GM12891 (cell line): ENCODE measurements around the gene HP1BP3.

Source experiments
- DNase-seq: peaks from one replicate; pipeline ENCODE4 v3.0.0; 2011; ENCODE audit warnings: low spot score; ENCODE audit not compliant: insufficient read length
- FAIRE-seq: peaks from 2 replicates; lab custom pipeline; 2011; peaks lifted over from hg19 to GRCh38; lab: Jason Lieb, UNC
- PAX5 ChIP-seq: IDR thresholded peaks from 2 replicates; pipeline ENCODE4 v1.6.1; 2011; ENCODE audit warnings: low read length, moderate library complexity, mild to moderate bottlenecking; ENCODE audit not compliant: insufficient read depth, severe bottlenecking
- POLR2A ChIP-seq: IDR thresholded peaks from 2 replicates; pipeline ENCODE4 v1.6.1; 2011; ENCODE audit warnings: low read depth, low read length, control low read depth
- POLR2AphosphoS5 ChIP-seq: IDR thresholded peaks from 2 replicates; pipeline ENCODE4 v1.6.1; 2011; ENCODE audit warnings: low read depth, low read length, control low read depth
- POU2F2 ChIP-seq: IDR thresholded peaks from 2 replicates; pipeline ENCODE4 v1.6.1; 2011; ENCODE audit warnings: low read depth, mild to moderate bottlenecking, control low read depth, low read length, moderate library complexity
- SPI1 ChIP-seq: IDR thresholded peaks from 2 replicates; pipeline ENCODE4 v1.6.1; 2011; ENCODE audit warnings: low read depth, low read length, control low read depth
- TAF1 ChIP-seq: IDR thresholded peaks from 2 replicates; pipeline ENCODE4 v1.6.1; 2011; ENCODE audit warnings: low read depth, low read length, control low read depth

Gene HP1BP3

DNA sequence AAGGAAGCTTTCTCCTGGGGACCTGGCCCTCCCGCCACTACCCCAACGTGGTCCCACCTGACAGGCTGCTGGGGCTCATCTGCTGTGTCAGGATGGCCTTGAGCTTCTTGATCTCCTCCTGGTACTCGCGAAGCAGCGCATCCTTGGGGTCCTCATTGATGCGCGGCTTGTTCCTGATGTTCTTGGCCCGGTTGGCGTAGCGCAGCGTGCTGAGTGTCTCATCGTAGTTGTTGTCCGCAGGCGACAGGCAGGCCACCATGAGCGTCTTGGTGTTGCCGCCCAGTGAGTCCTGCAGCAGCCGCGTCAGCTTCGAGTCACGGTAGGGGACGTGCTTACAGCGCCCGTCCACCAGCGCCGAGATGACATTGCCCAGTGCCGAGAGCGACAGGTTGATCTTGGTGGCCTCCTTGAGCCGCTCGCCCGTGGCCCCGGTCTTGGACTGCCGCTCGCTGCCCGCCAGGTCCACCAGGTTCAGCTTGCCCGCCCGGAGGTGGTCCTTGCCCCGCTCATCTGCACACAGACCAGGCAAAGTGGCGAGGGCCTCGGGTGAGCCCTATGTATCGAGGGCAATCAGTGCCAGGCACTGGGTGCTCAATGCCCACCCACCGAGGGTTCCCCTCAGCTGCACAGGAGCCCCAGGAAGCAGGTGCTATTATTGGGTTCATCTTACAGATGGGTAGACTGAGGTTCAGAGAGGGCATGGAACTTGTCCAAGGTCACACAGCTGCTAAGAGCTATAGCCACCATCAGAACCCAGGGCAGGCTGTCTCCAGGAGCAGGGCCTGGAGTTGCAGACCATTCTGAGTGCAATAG is 82.5 kb downstream of the HP1BP3 start:
- FAIRE-seq (no peak), DNase-seq (no peak)
- TF ChIP-seq SPI1 = no peak
- TF ChIP-seq TAF1 = no peak
- TF ChIP-seq POLR2AphosphoS5 = no peak
- TF ChIP-seq POLR2A = no peak
- TF ChIP-seq POU2F2 = no peak

DNA sequence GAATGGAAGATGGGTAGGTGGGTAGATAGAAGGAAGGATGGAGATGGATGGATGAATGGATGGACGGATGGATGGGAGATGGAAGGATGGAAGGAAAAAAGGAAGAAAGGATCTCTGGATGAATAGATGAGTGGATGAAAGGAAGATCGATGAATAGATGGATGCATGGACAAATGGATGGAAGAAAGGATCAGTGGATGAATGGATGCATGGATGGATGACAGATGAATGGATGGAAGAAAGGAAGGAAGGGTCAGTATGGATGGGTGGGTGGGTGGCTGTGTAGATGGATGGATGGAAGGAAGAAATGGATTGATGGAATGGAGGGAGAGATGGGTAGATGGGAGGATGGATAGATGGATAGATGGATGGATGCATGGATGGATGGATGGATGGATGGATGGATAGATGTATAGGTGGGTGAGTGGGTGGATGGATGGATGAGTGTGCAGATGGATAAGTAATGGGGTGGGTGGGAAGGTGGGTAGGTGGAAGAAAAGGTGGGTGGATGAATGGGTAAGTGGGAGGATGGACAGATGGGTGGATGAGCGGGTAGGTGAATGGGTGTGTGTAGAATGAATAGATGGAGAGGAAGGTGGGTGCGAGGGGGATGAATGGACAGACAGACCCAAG is 83.9 kb downstream of the HP1BP3 start:
- no peak for TF ChIP-seq POLR2AphosphoS5
- TF ChIP-seq POLR2A = no peak
- TF ChIP-seq SPI1 = no peak
- TF ChIP-seq PAX5 = no peak
- no peak for TF ChIP-seq TAF1
- TF ChIP-seq POU2F2 = no peak
- FAIRE-seq (no peak), DNase-seq (no peak)

DNA sequence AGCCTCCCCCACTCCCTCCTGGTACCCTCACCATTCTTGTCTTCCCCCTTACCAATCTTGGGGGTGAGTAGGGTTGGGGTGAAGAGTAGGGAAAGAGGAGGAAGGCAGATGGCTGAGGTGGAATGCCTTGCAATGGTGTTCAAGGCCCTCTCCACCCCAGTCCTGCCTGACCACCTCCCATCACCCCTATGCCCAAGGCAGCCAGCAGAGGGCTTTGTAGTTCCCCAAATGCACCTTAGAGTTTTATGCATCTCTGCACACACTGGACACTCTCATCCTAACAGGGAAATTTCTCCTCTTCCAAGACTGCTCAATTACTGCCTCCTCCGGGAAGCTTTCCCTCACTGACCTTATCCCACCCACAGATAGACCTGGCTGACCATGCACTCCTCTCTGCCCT is 84.7 kb downstream of the HP1BP3 start:
- FAIRE-seq (no peak), DNase-seq (no peak)
- TF ChIP-seq SPI1 = no peak

DNA sequence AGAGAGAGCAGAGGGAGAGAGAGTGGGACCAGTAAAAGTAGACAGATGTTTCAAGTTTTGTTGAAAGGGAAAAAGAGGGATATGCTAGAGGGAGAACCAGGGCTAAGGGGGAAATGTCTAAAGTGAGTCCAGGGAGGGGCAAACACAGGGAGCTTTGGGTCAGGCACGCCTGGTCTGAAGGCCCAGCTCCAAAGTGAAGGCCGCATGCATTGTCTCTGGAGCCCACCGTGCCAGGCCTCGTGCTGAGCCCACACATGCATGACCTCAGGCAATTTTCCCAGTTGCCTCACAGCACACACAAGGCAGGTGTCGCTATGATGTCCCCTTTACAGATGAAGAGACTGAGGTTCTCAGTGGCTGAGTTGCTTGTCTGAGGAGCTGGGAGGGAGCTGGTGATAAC is 85.3 kb downstream of the HP1BP3 start:
- DNase-seq (no peak), FAIRE-seq (no peak)
- TF ChIP-seq POU2F2 (no peak), POLR2A (no peak), SPI1 (no peak), PAX5 (no peak), TAF1 (no peak), POLR2AphosphoS5 (no peak)

DNA sequence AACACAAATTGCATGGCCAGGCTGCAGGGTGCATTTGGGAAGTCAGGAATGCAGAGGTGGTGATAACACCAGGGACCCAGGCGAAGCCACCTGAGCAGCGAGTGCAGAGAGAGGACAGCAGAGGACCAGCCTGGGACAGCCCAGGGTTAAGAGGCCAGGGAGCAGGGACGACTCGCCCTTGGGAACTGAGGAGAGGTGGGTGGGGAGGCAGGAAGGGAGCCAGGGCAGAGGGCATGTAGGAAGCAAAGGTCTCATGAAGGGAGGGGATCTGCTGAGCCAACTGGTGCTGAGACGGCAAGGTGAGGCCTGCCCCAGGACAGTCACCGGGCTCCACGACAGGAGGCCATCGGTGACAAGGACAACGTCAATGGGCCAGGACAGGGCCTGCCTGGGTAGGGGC is 85.7 kb downstream of the HP1BP3 start:
- TF ChIP-seq POLR2A (no peak), POLR2AphosphoS5 (no peak), SPI1 (no peak), PAX5 (no peak), TAF1 (no peak), POU2F2 (no peak)
- no peak for FAIRE-seq
- DNase-seq = no peak

DNA sequence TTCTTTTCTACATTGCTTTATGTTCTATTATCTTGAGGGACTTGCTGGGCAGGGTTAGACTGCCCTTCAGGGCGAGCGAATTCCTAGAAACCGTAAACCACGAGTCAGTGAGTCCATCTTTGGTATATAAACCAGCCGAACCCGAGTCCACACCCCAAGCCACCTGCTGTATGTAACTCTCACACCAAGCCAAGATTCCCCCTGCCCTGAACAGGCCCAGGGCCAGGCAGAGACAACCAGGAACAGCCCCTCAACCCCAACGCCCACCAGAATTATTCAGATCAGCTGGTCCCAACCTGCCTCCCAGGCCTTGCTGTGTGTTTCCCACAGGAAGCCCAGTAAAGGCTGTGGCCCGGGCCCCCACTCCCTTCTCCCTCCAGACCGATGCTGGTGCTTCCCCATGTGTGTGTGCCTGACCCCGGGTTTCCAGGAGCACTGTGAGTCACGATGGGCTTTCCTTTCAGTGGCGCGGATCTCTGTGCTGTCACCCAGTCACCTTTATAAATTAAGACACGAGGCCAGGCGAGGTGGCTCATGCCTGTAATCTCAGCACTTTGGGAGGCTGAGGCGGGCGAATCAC is 86.4 kb downstream of the HP1BP3 start:
- DNase-seq = no peak
- no peak for FAIRE-seq
- TF ChIP-seq TAF1 (no peak), POLR2A (no peak), PAX5 (no peak), POLR2AphosphoS5 (no peak), POU2F2 (no peak), SPI1 (no peak)

DNA sequence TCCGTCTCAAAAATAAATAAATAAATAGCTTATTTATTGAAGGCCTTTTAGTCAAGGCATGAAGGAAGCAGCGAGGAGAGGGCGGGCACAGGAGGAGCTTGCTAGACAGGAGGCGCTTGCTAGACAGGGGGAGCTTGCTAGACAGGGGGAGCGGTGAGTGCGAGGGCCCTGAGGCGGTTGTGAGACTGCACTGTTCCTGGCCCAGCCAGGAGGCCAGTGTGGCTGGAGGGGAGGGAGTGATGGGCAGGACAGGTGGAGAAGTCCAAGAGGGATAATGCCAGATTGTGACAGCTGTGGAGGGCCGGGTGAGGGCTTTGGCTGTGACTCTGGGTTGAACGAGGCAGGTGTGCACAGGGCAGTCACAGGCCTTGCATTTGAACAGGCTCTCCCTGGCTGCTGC is 87.5 kb downstream of the HP1BP3 start:
- DNase-seq (no peak), FAIRE-seq (no peak)
- TF ChIP-seq POU2F2 (no peak), POLR2AphosphoS5 (no peak), SPI1 (no peak), POLR2A (no peak), PAX5 (no peak), TAF1 (no peak)

DNA sequence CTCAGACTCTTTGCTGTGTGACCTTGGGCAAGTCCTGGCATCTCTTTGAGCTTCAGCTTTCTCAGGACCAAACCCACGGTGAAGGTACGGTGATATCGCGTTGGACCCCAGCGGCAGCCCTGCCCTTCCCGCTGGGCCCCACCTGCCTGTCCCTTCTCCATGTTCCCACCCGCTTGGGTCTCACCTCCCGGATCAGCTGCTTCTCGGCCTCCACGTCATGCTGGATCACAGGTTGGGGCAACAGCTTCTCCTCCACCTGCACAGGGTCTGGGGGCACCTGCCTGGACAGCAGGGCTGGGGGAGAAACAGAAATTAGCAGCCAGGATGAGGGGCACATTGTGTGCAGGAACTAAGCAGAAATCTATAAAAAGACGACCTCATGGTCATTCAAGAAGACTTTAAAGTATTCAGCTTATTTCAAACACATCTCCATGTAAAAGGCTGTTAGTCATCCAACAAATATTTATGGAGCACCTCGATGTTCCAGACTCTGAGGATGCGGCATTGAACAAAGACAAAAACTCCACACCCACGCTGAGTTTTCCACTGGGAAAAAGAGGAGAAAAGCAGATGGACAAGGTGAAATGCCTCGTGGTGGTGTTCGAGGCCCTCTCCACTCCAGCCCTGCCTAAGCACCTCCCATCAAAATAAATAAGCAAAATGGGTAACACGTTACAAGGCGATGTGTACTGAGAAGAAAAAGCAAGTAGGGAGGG is 88.8 kb downstream of the HP1BP3 start:
- TF ChIP-seq TAF1 (no peak), POU2F2 (no peak), POLR2AphosphoS5 (no peak), POLR2A (no peak), PAX5 (no peak)
- DNase-seq (no peak), FAIRE-seq (no peak)

DNA sequence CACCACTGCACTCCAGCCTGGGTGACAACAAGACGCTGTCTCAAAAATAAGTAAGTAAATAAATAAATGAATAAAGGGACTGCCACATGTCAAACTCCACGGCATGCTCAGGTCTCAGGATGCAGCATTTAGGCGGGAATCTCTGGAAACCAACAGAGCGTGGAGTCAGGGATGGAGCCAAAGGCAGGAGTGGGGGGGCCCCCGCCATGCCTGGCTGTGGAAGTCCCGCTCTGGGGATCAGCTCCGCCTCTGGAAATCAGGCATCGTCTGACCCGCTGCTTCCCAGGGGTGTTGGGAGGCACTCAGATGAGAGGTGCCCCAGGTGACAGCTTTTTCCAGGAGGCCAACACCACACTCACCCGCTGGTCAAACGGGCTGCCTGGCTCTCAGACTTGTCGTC is 89.5 kb downstream of the HP1BP3 start:
- TF ChIP-seq TAF1 (no peak), SPI1 (no peak), POLR2AphosphoS5 (no peak), POLR2A (no peak), POU2F2 (no peak)
- DNase-seq (no peak), FAIRE-seq (no peak)
